SH-SY5Y (cell line): ENCODE data around the gene SHMT1.
A peak's percentile ranks its signal among the peaks of the same experiment; 100 is the strongest.

Experiments
- GATA2 ChIP-seq: IDR thresholded peaks from 2 replicates; pipeline ENCODE4 v1.6.1; 2011; ENCODE audit warnings: mild to moderate bottlenecking, low read depth, low read length
- GATA3 ChIP-seq: IDR thresholded peaks from 2 replicates; pipeline ENCODE4 v1.6.1; 2011; ENCODE audit warnings: low read depth, mild to moderate bottlenecking, low read length, moderate library complexity

Gene SHMT1

GRCh38 chr17:18324140-18325050 lies 39.0 kb downstream of the SHMT1 start:
- TF ChIP-seq GATA2, result no peak
- TF ChIP-seq GATA3, result no peak

- TF ChIP-seq GATA2 (no peak), GATA3 (no peak)
Observed at GRCh38 chr17:18323507-18324139, 39.7 kb downstream of the SHMT1 start.

- TF ChIP-seq GATA3, result no peak
- TF ChIP-seq GATA2, result no peak
Observed at GRCh38 chr17:18323007-18323406, 40.3 kb downstream of the SHMT1 start.

- TF ChIP-seq GATA2 (no peak), GATA3 (no peak)
Observed at GRCh38 chr17:18322522-18322921, 40.8 kb downstream of the SHMT1 start.

GRCh38 chr17:18321309-18321708 lies 42.0 kb downstream of the SHMT1 start:
- TF ChIP-seq GATA2 (no peak), GATA3 (no peak)

GRCh38 chr17:18320301-18320700 lies 43.0 kb downstream of the SHMT1 start:
- TF ChIP-seq GATA2 (no peak), GATA3 (no peak)

GRCh38 chr17:18319604-18320256 lies 43.6 kb downstream of the SHMT1 start:
- TF ChIP-seq GATA3 (no peak), GATA2 (no peak)

GRCh38 chr17:18318771-18319450 lies 44.4 kb downstream of the SHMT1 start:
- no peak for TF ChIP-seq GATA3
- no peak for TF ChIP-seq GATA2

GRCh38 chr17:18318117-18318516 lies 45.2 kb downstream of the SHMT1 start:
- TF ChIP-seq GATA2 (no peak), GATA3 (no peak)

GRCh38 chr17:18315961-18316360 lies 47.4 kb downstream of the SHMT1 start:
- TF ChIP-seq GATA3 (no peak), GATA2 (no peak)

GRCh38 chr17:18315562-18315922 lies 47.8 kb downstream of the SHMT1 start:
- TF ChIP-seq GATA2 (no peak), GATA3 (no peak)

GRCh38 chr17:18314731-18315561 lies 48.4 kb downstream of the SHMT1 start, which contains the start of the genes SMCR8 and TOP3A:
TSS of gene SMCR8 (plus strand) at chr17:18315293. CDS start at chr17:18315790, 497 bp downstream.
TSS of gene TOP3A (minus strand) at chr17:18314994. CDS start at chr17:18314778, 216 bp downstream.
- TF ChIP-seq GATA2 (peak; percentile 29; the same call in 1 of the 2 replicates), GATA3 (no peak)

GRCh38 chr17:18314059-18314730 lies 49.2 kb downstream of the SHMT1 start:
- TF ChIP-seq GATA2, result 0 out of 2 replicates have a peak, but pooled peaks have one; percentile 4
- TF ChIP-seq GATA3, result no peak
